ELR (cell line): Measurements from ENCODE around the gene RFPL2.

Experiments used
- DNase-seq: peaks from one replicate; pipeline ENCODE4 v3.0.0-alpha.2; 2015; ENCODE audit warnings: low read depth

The RFPL2 gene

DNA sequence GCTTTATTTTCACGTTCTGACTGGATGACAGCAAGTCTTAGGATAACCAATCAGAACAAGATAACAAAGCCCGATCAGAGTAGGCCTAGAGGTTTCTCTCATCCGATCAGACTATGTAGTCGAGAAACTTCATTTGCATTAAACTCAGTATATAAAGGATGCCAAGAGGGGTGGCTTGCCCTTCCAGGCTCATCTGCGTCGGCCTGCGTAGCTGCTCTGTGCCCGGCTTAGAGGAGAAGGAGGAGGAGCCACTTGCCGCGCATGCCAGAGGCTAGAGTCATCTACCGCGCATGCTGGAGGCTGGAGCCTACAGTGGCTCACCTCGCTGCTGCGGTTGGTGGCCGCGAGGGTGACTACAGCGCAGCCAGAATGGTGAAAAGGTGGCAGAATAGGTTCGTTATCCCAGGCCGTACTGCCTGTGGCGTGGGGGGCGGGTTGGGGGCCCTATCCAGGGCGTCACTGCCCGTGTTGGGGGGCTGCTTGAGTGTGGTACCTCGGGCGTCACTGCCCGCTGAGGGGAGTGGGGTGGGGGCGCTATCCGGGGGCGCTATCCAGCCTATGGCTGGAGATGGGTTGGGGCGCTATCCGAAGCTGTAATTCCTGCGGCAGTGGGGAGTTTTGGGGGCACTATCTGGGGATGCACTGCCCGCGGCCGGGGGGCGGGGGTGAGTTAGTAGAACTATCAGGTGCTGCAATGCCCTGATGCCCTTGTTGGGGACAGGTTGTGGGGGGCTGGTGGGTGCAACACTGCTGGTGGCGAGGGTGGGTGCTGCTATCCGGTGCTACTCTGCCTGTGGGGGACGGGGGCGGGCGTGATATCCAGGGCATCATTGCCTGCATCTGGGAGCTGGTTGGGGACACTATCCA is at the start of gene RFPL2:
RFPL2 (minus strand) TSS at position 218 of the 867 bp plus-strand sequence. CDS start 2,622 bp downstream, outside the sequence.
- peak; percentile 58 for DNase-seq

DNA sequence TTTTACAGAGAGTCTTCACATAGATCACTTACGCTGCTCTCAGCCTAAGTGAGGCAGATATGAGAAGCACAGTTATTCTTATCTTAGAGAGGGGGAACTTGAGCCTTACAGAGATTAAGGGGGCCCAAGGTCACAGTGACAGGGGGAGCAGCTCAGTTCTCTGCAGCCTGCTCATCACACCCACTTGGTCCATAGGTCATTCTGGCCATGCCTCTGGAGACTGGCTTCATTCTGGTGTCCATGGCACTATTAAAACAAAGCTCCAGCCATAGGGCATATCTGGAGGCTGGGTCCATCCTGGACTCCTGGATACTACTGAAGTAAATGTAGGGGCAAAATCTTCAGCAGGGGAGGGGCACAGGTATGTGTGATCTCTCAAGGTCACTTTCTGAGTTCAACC is 44.4 kb upstream of the RFPL2 start:
- no peak for DNase-seq

DNA sequence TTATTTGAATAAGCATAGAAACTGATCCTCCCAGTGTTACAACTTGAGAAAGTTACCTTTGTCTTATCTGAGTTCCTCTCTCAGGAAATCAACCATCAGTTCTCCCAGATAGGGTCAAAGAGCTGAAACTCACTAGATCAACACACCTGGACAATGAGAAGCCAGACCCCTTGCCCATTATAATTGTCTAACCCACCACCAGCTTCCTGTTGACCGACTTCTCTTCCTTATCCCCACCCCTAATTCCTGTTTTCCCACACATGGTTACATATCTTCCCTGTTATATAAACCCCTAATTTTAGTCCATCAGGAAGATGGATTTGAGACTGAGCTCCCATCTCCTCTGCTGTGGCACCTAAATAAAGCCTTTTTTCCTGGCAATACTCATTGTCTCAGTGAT is 43.4 kb upstream of the RFPL2 start:
- no peak for DNase-seq

DNA sequence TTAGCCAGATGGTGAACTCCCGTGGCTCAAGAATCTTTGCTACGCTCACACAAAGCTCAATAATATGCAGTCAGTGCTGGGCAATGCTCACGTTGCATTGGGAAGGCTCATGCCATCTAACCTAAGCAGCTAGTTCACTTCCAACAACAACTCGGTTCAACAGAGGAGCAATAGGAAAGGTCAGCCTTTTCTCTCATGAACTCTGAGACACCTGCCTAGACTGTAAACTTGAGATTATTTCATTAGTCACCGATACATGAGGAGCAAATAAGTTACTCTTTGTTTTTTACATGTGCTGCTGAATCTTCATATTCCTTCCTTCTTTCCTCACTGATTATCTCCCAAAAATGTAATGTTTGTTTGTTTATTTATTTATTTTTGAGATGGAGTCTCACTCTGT is 41.3 kb upstream of the RFPL2 start:
- DNase-seq, result no peak

DNA sequence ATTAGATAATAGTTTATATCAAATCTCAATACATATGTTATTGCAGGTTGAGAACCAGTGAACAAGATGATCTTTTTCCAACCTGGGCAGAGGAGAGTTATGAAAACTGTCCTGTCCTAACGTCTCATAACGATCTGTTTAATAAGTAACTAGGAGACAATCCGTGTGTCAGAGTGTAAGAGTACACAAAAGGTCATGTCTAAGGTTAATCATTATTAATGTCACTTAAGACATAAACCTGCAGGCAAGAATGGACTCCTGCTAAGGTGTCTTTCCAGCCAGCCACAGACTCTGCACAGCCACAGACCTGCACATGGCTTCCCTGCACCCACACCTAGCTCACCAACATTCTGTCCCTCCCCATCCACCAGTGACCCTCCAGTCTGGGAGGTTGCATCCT is 40.2 kb upstream of the RFPL2 start:
- DNase-seq, result no peak

DNA sequence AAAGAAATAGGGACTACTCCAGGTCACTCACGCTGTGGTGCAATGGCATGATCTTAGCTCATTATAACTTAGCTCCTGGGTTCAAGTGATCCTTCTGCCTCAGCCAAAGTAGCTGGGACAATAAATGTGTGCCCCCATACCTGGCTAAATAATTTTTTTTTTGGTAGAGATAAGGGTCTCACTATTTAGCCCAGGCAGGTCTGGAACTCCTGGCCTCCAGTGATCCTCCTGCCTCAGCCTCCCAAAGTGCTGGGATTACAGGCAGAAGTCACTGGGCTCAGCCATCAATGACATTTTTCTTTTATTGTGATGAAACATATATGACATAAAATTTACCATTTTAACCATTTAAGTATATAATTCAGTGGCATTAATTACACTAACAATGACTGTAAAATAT is 39.7 kb upstream of the RFPL2 start:
- no peak for DNase-seq

DNA sequence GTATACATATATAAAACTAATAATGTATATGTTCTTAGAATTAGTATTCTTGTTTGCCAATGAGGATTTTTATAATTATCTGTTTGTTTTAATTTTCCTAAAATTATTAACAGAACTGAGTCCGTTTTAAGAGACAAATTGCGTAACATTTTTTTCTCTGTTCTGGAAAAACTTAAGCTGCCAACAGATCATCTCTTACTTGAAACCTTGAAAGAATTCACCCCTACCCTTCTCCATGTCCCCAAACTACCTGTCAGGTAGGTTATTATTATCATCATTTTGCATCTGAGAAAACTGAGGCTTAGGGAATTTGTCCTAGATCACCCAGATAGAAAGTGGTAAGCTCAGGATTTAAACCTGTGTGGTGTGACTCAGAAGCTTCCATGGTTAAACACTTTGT is 35.6 kb upstream of the RFPL2 start:
- no peak for DNase-seq

DNA sequence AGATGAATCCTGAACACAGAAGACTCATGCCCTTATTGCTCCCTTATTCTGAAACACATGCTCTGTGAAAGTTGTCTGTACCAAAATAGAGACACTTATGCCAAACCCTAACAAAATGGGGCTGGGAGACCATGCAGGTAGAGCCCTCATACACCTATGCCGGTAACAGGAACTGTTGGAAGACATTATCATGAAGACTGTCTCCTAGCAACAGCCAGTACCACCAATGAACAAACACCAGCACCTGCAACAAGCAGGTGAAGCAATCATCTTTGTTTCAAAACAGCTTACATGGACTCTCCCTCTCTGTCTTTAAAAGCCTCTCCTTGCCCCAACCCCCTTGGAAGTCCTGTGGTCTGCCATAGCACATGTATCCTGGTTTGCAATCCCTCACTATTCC is 33.0 kb upstream of the RFPL2 start:
- no peak for DNase-seq

DNA sequence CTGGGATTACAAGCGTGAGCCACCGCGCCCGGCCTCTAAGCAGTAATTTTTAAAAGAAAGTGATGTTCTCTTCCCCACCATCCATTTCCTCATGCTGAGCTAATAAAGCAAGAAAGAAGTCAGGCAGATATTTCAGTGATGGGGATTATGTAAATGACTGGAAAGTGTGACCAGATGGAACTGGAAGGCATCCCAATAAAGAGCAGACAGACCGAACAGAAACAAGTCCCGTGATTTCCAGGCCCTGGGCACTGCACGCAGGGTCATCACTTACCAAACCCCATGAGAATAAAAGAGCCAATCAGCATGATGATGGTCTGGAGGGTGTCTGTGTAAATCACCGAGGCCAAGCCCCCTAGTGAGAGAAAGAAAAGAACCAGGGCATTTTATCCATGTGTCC is 32.1 kb upstream of the RFPL2 start:
- DNase-seq, result no peak

DNA sequence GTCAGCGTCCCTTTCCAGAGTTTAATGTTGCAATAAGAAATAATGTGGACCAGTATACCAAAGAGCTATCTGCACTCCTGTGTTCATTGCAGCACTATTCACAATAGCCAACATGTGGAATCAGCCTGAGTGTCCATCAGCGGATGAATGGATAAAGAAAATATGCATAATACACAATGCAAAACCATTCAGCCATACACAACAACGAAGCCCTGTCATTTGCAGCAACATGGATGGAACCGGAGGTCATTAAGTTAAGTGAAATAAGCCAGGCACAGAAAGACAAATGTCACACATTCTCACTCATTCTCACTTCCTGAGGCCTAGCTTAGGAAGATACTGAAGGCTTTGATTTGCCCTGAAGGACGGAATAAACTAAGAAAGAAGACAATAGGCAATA is 28.2 kb upstream of the RFPL2 start:
- DNase-seq, result no peak

DNA sequence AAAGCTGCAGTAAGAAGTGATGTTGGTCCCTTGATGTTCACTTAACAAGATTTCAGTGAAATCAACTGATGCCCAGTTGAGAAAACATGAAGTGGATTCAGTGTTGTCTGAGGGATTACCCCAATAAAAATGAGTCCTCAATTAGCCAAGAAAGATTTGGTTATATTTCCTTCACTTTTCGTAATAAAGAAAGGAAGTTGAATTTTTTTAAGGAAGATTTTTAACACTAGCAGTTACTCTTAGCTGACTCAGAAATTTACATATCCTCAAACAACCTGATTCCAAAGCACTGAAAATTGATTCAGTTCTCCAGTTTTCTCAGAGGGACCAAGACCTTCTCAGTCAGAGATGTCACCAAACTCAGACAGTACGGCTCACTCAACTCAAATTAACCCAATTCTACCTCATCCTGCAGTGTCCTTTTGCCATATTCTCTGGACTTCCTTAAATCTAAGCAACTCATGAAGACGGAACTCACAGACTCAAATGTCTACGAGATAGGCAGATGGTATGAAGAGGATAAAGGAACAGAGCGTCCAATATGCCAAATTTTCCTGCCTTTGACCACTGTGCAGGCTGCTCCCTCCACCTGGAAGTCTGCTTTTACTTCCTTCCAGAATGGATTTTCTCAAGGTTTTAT is 27.4 kb upstream of the RFPL2 start:
- DNase-seq, result no peak

DNA sequence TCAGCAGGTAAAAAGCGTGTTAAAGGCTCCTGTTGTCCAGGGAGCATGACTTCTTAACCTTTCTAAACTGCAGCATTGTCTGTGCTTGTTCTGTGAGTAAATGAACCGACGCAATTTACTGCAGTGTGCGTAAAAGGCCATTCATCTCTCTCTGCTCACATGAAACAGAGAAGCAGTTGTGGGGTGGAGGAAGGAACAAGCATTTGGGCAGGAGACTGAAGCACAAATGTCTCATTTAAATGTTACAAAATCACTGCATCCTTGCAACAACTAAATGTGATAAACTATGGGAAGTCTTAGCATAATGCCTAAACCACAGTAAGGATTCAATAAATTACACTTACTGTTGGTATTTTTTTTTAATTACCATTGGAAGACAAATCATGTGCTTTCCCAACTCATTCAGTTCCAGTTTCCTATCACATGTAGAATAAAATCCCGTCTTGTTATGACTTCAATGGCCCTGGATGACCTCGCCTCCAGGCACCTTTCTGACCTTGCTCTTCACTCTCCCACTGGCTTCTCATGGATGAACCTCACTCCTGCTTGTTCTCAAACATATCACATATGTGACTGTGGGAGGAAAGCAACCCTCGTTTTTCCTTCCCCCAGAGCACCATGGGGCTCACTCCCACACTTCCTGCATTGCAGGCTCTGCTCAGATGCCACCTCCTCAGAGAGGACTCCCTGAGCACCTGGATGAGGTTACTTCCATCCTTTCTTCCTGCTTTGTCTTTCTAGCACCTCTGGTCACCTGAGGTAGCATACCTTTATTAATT is 21.6 kb upstream of the RFPL2 start:
- no peak for DNase-seq

DNA sequence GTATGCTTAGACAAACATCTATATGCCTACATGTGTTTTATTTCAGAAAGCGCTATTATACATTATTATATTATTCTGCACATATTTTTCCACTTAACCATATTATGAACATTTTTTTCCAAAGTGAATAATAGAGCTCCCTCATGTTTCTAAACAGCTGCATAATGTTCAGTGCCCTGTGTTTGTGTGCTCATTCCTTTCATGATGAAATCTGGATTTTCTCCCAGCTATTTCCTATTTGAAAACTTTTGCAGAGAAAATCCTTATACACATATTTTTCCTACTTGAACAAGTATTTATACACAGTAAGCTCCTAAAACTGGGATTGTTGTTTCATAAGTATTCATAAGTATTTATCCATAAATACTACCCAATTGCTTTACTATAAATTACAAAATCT is 18.1 kb upstream of the RFPL2 start:
- no peak for DNase-seq

DNA sequence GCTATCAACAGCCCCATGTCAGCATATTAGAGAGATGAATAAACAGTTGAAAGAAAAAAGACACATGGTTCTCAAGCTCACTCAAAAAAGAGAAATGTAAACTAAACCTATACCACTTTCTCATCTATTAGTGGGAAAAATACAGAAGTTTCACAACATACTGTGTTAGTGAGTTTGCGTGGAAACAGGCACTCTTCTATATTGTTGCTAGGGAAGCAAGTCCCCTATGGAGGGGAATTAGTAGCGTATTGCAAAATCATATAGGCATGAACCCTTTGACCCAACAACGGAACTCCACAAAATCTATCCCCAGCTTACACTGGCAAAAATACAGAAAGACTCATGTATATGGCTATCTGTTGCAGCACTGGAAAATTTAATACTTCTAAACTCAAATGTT is 14.2 kb upstream of the RFPL2 start:
- DNase-seq, result no peak

DNA sequence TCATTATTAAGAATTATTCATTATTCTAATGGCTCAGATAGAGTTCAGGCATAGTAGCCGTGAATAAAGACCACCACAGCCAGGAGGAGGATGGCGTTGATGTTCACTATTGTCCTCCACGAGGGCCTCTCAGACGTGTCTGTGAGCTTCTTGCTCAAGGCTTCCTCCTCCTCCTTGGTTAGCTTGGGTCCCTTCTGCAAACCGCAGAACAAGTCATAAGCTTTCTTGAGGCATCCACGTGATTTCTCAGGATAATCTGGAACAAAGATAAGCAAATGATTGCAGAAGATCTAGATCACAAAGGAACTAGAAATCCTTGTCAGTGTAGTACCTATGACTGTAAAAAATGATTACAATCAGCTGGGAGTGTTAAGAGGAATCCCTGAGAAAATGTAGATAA is 13.6 kb upstream of the RFPL2 start:
- DNase-seq, result no peak

DNA sequence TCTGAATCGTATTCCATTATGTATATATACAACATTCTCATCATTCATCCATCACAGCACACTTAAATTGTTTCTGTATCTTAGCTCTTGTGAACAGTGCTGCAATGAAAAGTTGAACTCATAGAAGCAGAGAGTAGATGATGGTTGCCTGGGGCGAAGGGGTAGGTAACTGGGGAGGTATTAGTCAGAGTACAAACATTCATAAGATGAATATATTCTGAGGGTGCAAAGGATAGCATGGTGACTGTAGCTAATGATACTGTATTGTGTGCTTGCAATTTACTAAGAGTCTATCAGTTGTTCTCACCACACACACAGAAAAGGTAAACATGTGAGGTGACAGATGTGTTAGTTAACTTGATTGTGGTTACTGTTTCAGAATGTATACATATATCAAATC is 12.6 kb upstream of the RFPL2 start:
- peak; percentile 20 for DNase-seq

DNA sequence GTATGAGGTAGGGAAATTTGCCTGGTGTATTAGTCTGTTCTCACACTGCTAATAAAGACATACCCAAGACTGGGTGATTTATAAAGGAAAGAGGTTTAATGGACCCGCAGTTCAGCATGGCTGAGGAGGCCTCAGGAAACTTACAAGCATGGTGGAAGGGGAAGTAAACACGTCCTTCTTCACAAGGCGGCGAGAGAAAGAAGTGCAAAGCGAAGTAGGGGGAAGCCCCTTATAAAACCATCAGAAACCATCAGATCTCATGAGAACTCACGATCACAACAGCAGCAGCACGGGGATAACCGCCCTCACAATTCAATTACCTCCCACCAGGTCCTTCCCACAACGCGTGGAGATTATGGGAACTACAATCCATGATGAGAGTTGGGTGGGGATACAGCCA is 12.0 kb upstream of the RFPL2 start:
- no peak for DNase-seq

DNA sequence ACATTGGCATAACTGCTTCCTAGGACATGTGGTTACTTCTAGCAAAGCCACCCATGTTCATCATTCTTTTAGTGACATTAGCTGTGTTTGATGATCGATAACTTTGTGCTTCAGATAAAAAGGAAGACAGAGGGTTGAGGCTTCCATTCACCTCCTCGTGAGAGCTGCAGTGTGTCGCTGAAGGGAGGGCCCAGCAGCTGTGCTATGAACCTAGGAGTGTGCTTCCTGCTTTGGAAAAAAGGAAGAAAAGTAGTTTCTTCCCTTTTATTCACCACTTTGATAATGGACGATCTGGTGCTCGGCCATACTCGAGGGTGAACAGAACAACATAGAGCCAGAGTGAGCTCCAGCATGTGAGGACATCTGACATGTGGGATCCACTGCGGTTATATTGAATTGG is 6.1 kb upstream of the RFPL2 start:
- DNase-seq, result no peak

DNA sequence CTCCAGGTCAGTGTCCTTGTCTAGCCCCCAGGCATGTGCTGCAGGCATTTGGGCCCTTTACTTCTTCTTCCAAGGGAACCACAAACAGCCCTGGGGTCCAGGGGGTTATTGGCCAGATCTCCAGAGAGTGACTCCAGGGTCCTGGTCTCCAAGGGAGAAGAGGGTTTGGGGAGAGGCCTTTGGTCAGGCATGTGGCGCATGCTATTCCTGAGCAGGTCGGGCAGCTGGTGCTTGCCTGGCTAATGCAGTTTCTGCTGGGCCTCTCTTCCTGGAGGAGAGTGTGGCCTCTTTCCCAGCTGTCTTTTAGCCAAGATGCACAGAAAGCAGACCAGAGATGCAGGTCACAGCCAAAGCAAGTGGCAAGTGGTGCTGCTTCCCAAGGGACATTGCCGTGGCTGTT is 3.8 kb upstream of the RFPL2 start:
- no peak for DNase-seq

DNA sequence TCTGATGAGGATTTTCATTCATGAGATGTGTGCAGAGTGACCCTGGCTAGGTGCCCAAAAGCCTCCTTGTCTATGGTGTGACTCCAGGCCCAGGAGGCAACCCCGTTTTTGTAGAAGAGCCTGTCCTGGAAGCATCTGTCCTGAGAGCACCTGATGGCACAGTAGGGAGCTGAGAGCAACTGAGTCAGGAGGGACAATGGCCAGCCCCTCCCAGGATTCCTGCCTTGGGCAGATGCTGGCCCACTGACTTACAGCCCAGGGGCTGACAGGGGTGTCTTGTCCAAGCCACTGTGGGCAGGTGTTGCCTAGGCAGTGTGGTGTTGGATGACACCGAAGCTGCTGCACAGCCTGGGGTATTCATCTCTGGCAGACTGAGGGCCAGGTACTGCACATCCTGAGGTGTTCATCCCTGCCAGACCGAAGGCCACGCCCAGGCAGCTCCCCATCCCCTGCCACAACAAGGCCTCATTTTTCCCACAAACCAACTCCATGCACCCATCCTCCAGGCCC is 3.2 kb upstream of the RFPL2 start:
- DNase-seq, result no peak

DNA sequence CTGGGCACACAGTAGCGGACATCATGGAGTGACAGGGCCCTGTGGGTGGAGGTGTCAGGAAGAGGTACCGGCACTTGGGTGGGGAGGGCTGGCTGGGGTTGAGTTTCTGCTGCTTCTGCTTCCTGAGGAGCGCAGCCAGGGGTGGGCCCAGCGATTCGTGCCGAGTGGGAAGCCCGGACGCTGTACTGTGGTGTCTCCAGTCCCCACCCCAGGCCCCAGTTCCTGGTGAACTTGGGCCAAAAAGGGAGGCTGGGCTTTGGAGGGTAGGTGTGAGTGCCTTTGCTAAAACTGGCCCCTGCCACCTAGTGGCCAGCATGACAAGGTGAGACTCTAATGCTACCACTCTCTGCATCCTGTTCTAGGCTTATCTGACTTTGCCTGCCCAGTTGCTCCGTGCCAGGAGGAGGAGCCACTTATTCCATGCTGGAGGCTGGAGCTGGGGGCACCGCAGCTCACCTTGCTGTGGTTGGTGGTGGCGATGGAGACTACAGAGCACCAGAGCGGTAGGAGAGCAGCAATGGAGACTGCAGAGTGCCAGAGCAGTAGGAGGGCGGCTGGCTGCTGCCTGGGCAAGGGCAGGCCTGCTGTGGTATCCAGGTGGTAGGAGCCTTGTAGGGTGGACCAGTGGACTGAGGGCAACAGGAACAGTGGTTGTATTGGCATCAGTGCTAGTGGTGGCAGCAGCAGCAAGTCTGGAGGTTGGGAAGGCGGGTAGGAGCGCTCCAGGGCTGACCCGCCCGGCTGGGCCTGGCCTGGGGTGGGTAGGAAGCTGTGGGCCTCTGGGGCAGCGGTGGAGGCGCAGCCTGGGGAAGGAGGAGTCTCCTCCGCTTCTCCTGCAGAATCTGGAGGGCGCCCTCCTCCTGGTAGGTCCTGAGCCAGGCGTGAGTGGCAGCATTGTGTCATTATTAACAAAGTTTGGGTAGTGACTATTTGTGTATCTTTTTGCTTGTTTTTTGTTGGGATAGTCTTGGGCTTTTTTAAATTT is 2.2 kb upstream of the RFPL2 start:
- peak; percentile 44 for DNase-seq
